Colon (tissue), 2 donors: ENCODE results near the gene CHRNG.
"Not testable (repeated sequence)": the region's sequence is repeated elsewhere in the genome, so short reads cannot be mapped to it uniquely, and the experiment has no call there.

Source experiments
- FAIRE-seq: peaks from 2 replicates; lab custom pipeline; 2012; peaks lifted over from hg19 to GRCh38; lab: Jason Lieb, UNC
- donor health status: control.
- donor health status: control.

The CHRNG gene

DNA sequence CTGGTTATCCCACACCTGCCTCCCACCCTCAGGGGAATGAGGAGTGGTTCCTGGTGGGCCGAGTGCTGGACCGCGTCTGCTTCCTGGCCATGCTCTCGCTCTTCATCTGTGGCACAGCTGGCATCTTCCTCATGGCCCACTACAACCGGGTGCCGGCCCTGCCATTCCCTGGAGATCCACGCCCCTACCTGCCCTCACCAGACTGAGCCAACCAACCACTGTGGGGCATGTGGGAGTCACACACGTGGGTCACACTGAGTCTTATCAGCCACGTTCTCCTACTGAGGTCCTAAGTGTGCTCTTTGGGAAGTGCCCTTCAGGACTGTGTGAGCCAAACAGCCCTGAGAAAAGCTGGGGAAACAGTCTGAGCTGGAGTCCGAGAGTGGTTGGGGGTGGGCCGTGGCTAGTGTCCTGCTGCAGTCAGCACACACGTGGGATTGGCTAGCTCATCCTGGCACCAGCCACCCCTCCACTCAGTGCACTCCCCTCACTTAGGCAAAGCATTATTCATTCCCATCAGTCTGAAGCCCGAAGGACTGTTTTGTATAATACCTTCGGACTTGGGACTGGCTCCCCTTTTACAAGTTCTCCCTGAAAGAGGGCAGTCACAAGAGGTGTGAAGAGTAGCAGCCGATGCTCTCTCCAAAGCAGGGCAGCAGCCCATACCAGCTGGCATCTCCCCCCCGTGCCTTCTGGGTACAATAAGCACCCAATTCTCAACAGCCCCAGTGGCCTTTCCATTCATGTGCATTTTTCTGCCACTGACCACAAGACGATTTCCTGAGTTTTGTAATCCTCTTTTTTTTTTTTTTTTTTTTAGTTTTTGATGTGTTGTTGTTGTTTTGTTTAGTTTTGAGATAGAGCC is 6.3 kb downstream of the CHRNG start:
- no peak for FAIRE-seq

DNA sequence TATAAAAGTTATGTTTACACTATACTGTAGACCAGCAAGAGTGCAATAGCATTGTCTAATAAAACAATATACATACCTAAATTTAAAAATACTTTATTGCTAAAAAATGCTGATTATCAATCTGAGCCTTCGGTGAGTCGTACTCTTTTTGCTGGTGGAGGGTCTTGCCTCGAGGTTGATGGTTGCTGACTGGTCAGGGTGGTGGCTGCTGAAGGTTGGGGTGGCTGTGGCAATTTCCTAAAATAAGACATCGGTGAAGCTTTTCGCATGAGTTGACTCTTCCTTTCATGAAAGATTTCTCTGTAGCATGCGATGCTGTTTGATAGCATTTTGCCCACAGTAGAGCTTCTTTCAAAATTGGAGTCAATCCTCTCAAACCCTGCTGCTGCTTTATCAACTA is 8.5 kb downstream of the CHRNG start:
- no peak for FAIRE-seq

DNA sequence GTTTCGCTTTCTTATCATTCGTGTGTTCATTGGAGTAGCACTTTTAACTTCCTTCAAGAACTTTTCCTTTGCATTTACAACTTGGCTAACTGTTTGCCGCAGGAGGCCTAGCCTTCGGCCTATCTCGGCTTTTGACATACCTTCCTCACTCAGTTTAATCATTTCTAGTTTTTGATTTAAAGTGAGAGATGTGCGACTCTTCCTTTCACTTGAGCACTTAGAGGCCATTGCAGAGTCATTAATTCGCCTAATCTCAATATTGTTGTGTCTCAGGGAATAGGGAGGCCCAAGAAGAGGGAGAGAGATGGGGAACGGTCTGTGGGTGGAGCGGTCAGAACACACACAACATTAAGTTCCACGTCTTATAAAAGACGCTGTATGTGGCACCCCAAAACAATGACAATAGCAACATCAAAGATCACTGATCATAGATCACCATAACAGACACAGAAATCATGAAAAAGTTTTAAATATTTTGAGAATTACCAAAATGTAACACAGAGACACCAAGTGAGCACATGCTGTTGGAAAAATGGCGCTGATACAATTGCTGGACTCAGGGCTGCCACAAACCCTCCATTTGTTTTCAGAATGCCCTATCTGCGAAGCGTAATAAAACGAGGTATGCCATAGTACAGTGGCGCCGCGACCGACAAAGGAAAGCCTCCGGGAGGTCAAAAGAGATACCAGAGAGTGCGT is 10.3 kb downstream of the CHRNG start:
- no peak for FAIRE-seq

DNA sequence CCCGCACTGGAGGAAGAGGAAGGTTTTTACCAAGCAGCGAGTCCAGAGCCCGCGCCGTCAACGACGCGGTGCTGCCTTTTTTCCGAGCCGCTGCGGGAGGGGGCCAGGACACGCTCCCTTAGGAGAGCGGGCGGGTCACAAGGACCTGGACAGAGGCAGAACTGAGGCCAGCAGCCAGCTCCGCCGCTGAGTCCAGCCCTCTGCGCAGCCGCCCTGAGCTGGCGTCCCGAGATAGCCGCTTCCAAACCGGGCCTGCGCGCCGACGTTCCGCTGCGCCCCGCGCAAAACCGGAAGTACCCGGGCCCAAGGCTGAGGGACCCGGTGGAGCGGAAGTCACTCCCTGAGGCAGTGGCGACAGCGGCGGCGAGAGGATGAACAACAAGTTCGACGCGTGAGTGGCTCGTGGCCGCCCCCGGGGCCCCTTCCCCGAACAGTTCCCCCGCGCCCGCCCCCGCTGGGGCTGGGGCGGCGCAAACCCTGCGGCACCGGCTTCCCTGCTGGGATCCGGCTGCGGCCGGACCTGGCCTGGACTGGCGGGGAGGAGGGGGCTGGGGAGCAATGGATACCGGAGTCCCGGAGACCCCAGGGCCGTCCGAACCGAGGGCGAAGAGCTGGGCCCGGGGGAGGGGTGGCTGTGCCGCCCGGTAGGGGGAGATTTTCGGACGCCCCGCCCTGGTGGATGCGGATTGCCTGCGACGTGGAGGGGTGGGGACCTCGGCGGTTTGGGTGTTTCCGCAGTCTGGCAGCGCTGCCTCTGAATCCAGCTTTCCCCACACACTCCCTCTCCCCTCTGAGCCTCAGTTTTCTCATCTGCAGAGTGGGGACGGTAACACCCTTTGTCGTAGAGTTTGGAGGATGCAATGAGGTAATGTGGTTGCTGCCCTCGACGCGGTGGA is 11.1 kb downstream of the CHRNG start, which contains the start of the genes EIF4E2 and TIGD1:
Gene EIF4E2 (plus strand): TSS at position 336 of the 896 bp plus-strand sequence. CDS start 36 bp downstream, at position 372.
Gene TIGD1 (minus strand): TSS at position 204 of the 896 bp plus-strand sequence. CDS start 675 bp downstream, outside the sequence.
- no peak for FAIRE-seq

DNA sequence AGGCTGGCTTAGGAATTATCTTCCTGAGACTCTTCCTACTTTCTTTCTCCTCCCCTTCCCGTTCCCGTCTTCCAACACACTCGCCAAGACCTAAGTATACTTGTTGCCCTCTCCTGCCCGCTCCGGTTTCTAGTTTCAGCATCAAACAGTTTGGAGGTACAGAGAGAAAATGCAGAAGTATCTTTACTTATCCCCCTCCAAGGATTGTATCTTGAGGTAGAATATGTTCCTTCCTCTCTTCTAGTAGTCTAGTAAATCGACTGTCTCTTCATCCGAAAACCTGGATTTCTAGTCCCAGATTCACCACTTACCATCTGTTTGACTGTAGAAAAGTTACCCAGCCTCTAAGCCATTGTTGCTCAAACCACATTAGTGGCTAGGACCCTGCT is 11.8 kb downstream of the CHRNG start:
- FAIRE-seq = no peak

DNA sequence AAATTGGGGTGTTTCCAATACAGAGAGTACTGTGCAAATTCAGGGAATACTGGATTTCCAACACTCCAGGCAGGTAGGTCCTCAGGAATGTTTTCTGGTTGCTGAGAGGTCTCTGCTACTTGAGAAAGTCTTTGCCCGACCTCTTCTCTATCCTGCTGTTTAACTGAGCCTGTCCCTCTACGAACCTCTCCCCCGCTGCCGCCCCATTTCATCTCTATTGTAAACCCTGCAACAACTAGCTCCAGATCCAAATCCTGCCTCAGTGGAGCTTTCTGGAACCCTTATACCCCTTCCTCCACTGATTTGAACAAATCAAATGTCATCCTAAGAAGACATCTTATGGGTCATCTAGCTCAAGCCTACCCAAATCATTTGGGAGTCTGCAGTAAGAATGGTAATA is 12.3 kb downstream of the CHRNG start:
- no peak for FAIRE-seq

DNA sequence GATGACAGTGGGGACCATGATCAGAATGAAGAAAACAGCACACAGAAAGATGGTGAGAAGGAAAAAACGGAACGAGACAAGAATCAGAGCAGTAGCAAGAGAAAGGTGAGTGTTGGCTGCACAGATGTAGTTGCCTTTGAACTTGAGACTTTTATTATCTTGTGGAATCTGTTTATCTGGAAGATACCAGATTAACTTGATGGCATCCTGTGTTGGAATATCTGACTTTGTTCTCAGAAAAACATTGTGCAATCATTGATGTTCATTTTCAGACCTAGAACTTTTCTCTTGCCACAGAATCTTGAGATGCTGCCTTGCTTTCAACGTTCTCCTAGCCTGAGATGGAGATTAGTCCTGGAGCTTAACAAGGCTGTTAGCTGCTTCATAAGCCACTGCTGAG is 16.9 kb downstream of the CHRNG start:
- FAIRE-seq = no peak

DNA sequence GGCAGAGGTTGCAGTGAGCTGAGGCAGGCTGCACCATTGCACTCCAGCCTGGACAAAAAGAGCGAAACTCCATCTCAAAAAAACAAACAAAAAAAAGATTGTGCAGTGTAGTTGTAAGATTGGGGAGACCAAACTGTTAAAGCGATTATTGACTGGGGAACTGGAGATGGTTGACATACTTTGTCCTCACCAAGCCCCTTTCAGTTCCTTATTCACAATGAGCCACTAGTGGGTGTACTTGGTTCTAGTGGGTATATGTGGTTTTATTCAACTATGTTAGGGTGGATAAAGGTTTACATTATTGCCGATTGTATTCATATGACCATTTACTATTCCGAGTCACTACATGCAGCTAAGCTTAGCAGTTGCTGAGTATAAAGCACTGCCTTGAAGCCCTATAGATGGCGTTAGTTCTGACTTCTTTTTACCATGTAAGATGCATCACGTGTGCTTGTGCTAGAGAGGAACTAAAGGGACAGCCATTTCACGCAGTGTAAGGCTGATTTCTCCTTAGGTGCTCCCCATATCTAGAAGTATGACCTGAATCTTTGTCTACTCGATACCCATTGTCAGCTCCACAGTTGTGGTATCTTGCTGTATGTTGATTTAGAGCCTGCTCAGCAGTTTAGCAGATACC is 23.1 kb downstream of the CHRNG start:
- no peak for FAIRE-seq

DNA sequence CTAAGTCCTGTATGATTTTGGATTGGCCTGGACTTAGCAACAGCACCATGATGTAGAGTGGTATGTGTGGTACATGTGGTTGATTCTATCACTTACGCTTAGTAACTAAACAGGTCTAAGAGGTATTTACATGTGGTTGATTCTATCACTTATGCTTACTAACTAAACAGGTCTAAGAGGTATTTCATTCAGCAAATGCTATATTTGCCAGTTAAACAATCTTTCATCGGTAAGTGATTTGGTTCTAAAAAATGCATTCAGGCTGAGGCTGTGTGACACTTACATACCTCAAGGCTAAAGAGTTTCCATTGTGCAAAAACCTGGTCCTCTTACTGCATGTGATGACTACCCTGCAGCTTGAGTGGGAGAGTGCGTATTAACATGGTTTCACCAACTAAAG is 24.1 kb downstream of the CHRNG start:
- FAIRE-seq = no peak

DNA sequence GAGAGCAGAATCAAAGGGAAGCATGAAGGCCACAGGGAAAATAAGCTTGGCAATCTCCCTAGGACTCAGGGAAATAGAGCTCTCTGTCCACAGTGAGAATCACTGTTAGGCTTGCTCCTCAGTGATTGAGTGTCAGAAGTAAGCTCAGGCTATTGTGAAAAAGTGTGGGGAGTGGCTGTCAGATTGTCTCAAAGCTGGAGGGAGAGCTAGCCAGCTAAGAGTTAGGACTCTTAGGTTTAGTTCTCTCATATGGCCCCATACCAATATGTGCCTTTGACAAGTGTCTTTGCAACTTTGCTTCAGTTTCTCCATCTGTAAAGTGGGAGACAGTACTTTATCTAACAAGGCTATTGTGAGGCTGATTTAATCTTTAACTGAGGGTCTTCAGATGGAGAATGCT is 28.2 kb downstream of the CHRNG start:
- FAIRE-seq = no peak

DNA sequence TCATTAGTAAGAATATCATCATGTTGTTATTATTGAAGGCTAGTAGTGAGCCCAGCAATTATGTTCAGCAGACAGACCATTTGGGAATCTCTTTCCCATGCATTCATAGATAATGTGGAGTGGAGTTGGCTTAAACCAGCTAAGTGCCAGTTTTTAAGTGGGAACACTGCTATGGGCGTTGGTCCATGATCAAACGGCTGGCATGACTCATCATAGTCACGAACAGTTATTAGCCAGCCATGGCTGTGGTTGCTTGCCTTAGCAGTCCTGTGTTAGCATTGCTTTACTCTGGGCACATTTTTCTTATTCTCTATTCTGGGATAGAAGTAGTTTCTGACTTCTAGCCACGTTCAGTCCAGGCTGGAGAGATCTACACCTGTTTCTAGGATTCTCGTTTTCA is 28.7 kb downstream of the CHRNG start:
- no peak for FAIRE-seq

DNA sequence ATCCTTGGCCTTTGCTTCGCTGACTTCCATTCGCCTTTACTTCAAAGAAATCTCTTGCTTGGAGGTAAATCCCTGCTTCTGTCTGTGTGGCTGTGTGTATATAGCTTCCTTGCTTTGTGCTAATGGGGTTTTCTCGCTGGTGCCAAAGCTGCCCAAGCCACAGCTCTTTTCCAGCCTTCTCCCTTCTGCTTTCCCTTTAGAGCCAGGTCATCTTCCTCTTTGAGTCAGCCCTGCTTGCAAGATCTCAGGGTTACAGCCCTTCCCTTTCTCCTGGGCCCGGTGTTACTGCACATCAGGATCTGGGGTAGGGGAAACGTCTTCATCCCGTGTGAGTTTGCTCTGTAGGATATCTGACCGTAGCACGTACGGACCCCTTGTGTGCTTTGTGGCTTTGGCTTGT is 30.0 kb downstream of the CHRNG start:
- no peak for FAIRE-seq

DNA sequence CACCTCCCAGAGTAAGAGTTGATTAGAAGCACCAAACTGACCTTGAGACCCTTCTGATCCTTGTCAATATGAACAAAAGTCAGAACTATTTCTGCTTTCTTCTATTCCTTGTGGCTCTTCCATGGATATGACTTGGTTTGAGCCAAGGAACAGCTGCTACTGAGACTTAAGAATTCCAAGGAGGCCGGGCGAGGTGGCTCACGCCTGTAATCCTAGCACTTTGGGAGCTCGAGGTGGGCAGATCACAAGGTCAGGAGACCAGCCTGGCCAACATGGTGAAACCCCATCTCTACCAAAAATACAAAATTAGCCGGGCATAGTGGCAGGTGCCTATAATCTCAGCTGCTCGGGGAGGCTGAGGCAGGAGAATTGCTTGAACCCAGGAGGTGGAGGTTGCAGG is 31.0 kb downstream of the CHRNG start:
- FAIRE-seq = not testable (repeated sequence)

DNA sequence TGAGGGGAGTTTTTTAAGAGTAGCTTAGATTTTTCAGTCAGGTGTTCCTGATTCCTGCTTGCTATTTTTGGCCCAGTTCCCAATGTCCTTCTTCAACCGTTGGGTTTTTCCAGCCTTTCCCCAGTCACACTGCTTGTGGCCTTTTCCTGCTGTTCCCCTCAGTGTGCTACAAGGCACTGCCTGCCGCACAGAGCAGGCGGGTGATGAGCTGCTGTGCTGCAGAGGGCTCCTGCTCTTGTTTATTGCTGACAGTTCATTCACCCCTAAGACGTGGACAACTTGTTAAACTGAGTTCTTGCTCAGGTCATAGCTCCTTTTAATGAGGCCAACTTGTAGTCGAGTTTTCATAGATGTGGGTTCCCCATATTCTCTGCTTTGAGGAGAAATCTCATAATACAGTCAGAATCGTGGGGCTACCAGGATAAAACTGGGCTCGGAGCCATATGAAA is 31.6 kb downstream of the CHRNG start:
- no peak for FAIRE-seq

DNA sequence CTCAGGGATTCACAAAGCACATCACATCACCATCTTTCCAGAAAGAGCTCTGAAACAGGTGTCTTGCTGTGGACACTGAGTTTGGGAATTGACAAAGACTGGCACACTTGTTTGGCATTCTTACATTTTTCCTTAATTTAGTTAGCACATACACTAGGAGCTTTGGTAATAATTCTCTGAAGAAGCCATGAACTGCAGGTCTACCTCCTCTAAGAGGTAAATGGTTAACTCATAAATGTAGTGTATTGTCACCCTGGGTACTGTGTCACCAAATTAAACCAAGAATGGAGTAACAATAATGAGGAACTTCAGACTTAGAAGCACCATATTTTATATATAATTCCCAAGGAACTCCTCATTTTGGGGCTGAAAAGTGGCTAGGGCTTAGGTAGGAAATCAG is 33.5 kb downstream of the CHRNG start:
- FAIRE-seq = no peak

DNA sequence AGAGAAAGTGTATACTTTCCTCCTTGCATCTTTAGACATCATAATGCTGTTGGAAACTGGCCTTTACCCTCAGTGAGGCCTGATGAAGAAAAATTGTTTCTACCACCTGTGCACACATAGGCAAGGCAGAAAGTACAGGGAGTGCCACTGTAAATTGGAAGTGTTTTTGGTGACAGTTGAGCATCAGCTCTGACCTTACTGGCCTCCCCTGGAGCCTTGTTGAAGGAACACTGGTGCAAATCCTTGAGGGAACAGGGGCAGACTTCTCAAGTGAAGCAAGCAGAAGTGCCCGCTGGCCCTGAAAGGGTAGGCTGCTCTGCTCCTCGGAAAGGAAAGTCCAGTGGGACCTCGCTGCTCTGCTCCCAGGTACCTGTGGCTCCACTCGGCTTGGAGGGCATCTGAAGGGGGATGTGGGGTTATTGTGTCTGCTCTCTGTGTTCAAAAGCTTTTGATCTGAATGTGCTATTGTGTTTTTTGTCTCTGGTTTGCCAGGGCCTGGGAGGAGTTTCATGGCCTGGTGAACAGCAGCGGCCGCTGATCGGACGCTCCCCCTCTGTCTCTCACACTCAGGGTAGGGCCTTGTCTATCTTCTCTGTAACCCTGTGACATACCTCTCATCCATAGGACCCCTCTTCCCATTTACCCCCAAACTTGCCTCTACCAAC is 34.4 kb downstream of the CHRNG start:
- FAIRE-seq = no peak

DNA sequence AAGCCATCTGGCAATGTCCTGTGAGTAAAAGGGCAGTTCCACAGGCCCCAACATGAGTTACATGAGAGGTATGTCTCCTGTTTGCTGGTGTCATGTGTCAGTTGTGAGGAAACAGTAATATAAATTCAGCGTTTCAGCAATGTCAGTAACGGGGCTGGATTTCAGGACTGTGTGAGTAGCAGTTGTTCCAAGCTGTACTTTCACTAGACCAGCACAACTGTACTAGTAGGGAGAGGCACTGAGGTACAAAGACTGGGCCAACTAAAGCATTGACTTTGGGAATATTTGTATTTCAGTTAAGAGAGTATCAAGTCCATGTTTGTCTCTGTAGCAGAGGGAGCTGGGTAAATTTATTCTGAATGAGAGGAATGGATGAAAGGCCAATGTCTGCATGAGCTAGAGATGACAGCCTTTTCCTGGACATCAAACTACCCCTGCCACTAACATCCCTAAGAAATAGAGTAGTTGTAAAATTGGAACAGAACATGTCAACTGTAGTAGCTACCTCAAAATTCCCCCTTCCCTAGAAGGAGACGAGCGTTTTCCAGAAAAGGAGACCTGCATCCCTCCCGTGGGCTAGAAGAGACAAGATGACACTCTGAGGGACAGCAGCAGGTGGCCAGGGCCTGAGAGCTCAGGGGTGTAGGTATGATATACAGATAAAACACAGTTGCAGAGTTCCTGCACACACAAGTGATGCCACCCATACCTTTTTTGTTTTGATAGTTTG is 35.3 kb downstream of the CHRNG start:
- FAIRE-seq = no peak

DNA sequence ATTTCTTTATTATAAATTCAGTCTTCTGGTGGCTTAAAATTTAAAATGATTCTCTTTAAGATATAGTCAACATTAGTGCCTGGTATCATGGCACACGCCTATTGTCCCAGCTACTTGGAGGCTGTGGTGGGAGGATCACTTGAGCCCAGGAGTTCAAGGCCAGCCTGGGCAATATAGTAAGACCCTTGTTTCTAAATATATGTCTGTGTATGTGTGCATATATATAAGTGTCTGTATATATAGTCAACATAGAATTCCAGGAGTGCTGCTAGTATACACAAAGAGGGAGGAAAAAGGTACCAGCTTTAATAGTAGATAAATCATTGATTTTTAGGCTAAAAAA is 35.9 kb downstream of the CHRNG start:
- FAIRE-seq = no peak

DNA sequence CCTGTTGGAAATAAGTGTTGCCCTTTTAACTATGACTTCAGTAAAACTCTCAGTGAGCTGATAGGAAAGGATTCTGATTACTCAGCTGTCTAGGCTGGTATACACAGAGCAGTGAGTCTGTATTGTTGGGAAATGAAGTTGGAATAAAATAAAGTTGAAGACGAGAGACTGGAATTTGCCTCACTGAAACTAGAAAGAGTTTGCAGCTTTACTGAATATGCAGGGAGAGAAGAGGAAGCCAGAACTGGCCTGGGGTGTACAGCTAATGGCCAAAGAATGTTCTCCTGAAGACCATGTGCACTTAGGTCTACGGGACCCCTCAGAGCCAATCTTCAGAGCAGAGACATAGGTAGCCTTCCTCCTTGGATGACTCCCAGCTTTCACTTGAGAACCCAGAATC is 37.5 kb downstream of the CHRNG start:
- no peak for FAIRE-seq

DNA sequence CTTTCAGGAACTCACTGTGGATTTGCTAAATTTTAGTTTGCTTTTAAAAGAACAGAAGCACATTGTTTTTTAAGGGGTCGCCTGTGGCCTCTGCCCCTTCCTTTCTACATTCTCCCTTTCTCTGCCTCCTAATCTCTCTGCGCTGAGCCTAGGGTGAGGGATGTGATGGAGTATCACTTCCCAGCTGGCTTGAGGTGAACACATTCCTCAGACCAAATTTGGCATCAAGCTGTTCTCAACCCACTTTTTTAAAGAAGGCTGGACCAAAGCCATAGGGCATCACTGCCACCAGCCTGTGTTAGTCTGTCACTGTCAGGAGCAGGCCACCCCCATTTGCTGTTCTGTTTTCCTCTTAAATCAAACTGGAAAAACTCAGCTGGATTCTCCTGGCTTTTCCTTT is 38.3 kb downstream of the CHRNG start:
- FAIRE-seq = no peak

DNA sequence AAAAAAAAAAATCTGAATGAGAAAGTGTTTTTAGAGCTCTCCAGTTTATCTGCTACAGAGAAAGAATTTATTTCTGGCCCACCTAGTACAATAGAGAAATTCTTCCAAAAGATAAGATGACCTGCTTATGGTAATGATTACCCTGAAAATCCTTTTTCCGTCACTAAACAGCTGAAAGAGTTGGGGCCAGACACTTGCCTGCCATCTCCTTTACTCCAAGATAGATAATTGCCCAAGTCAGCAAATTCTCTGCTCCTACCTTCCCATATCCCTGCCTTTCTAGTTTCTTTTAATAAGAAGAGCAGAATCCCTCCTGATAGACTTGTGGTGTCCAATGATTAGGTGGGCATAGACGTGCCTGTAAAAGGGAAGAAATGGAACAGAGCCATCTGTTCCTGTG is 39.1 kb downstream of the CHRNG start:
- FAIRE-seq = no peak
